Mesenchymal stem cell (in vitro differentiated cells and primary cell): ENCODE data around the gene ATP5F1A.
A peak's percentile ranks its signal among the peaks of the same experiment; 100 is the strongest.

Experiments used
- DNase-seq: peaks from one replicate; pipeline ENCODE4 v3.0.0-alpha.2; 2013
- H2AFZ ChIP-seq: one replicate; pipeline ENCODE4 v1.6.1; 2013; ENCODE audit warnings: low read depth, mild to moderate bottlenecking, control low read depth, inconsistent platforms, low read length, moderate library complexity
- H2AK5ac ChIP-seq: 2 replicates; pipeline ENCODE4 v1.6.1; 2013; ENCODE audit warnings: low read length, moderate library complexity, mild to moderate bottlenecking, inconsistent platforms; ENCODE audit not compliant: severe bottlenecking
- H2BK120ac ChIP-seq: one replicate; pipeline ENCODE4 v1.6.1; 2013; ENCODE audit warnings: low read depth, mild to moderate bottlenecking, inconsistent platforms, low read length, moderate library complexity
- H2BK12ac ChIP-seq, 2 experiments: one replicate each; pipeline ENCODE4 v1.6.1; 2013; ENCODE audit warnings: inconsistent platforms in 2 of 2, low read length in 2 of 2, mild to moderate bottlenecking in 2 of 2, moderate library complexity in 2 of 2, control low read depth in 1 of 2
- H2BK15ac ChIP-seq: one replicate; pipeline ENCODE4 v1.6.1; 2013; ENCODE audit warnings: mild to moderate bottlenecking, low read depth, inconsistent platforms; ENCODE audit not compliant: poor library complexity, severe bottlenecking
- H2BK5ac ChIP-seq: 2 replicates; pipeline ENCODE4 v1.6.1; 2013; ENCODE audit warnings: low read depth, mild to moderate bottlenecking, low read length, control low read depth, inconsistent platforms; ENCODE audit not compliant: poor library complexity, severe bottlenecking
- H3K14ac ChIP-seq, 2 experiments: one replicate each; pipeline ENCODE4 v1.6.1; 2013; ENCODE audit warnings: inconsistent platforms in 2 of 2, low read length in 2 of 2, control low read depth in 1 of 2, mild to moderate bottlenecking in 1 of 2, moderate library complexity in 1 of 2
- H3K18ac ChIP-seq, 2 experiments: one replicate each; pipeline ENCODE4 v1.6.1; 2013; ENCODE audit warnings: inconsistent platforms in 2 of 2, low read length in 2 of 2, control low read depth in 1 of 2, low read depth in 1 of 2, mild to moderate bottlenecking in 1 of 2
- H3K23ac ChIP-seq, 2 experiments: one replicate each; pipeline ENCODE4 v1.6.1; 2013; ENCODE audit warnings: inconsistent platforms in 2 of 2, low read length in 2 of 2, mild to moderate bottlenecking in 2 of 2, moderate library complexity in 2 of 2, control low read depth in 1 of 2
- H3K27ac ChIP-seq: 2 replicates; pipeline ENCODE4 v1.5.1; 2013; ENCODE audit warnings: mild to moderate bottlenecking, moderate library complexity, low read length, control low read depth, inconsistent platforms; ENCODE audit not compliant: poor library complexity, severe bottlenecking
- H3K27me3 ChIP-seq, 2 experiments: 2 replicates each; pipeline versions ENCODE4 v1.6.1 to v1.7.0; 2013; ENCODE audit warnings: low read length in 2 of 2, mild to moderate bottlenecking in 2 of 2, moderate library complexity in 2 of 2, control low read depth in 1 of 2, inconsistent platforms in 1 of 2; ENCODE audit not compliant: control insufficient read depth in 1 of 2, insufficient read depth in 1 of 2
- H3K36me3 ChIP-seq, 2 experiments: 2 replicates each; pipeline versions ENCODE4 v1.6.1 to v1.7.0; 2013; ENCODE audit warnings: low read length in 2 of 2, control low read depth in 1 of 2, inconsistent platforms in 1 of 2, low read depth in 1 of 2, mild to moderate bottlenecking in 1 of 2; ENCODE audit not compliant: insufficient read depth in 2 of 2, control insufficient read depth in 1 of 2
- H3K4ac ChIP-seq, 2 experiments: one replicate each; pipeline ENCODE4 v1.6.1; 2013; ENCODE audit warnings: inconsistent platforms in 2 of 2, low read length in 2 of 2, mild to moderate bottlenecking in 2 of 2, moderate library complexity in 2 of 2, control low read depth in 1 of 2, low read depth in 1 of 2
- H3K4me1 ChIP-seq: 2 replicates; pipeline ENCODE4 v1.6.1; 2013; ENCODE audit warnings: low read depth, low read length, control low read depth; ENCODE audit not compliant: control insufficient read depth, insufficient read depth
- H3K4me2 ChIP-seq: 2 replicates; pipeline ENCODE4 v1.6.1; 2013; ENCODE audit warnings: low read length, mild to moderate bottlenecking, inconsistent platforms; ENCODE audit not compliant: poor library complexity, severe bottlenecking
- H3K4me3 ChIP-seq, 2 experiments: 2 replicates each; pipeline versions ENCODE4 v1.5.1 to v1.7.0; 2013; ENCODE audit warnings: low read length in 2 of 2, mild to moderate bottlenecking in 2 of 2, control low read depth in 1 of 2, low read depth in 1 of 2; ENCODE audit not compliant: insufficient read depth in 1 of 2
- H3K79me1 ChIP-seq: replicated peaks from 2 replicates; pipeline ENCODE4 v1.6.1; 2013; ENCODE audit warnings: mild to moderate bottlenecking, control low read depth, low read length, inconsistent platforms; ENCODE audit not compliant: poor library complexity, severe bottlenecking
- H3K9ac ChIP-seq: 2 replicates; pipeline ENCODE4 v1.7.0; 2013; ENCODE audit warnings: mild to moderate bottlenecking, low read length, moderate library complexity
- H3K9me3 ChIP-seq: 2 replicates; pipeline ENCODE4 v1.7.0; 2013; ENCODE audit warnings: mild to moderate bottlenecking, low read length; ENCODE audit not compliant: control insufficient read depth
- H4K8ac ChIP-seq: one replicate; pipeline ENCODE4 v1.6.1; 2013; ENCODE audit warnings: inconsistent platforms, mild to moderate bottlenecking, low read length, moderate library complexity
- H4K91ac ChIP-seq: one replicate; pipeline ENCODE4 v1.6.1; 2013; ENCODE audit warnings: mild to moderate bottlenecking, low read length, inconsistent platforms
- WGBS: methylation state at CpG from one replicate; pipeline ENCODE4 v1.1.7; 2013; ENCODE audit warnings: mixed read lengths; 5-methylcytosine and 5-hydroxymethylcytosine counted together

The ATP5F1A gene

DNA sequence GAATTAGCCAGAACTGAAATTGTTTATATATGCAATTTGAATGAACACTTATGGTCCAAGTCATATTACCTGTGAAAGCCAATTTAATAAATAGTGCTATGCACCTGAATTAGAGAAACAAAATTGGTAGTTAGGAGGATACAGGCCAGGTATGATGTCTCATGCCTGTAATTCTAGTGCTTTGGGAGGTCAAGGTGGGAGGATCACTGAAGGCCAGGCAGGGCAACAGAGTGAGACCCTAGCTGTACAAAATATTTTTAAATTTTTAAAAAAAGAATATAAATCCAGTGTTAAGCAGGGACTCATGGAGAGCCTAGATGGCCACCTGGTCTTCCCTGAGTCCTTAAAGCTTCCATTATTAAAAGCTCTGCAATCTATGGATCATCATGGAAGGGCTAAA, 18.8 kb downstream of the ATP5F1A start:
- no peak for DNase-seq
- H3K4me1 ChIP-seq, result peaks cover 5% of the 10 kb centered on the region
- peaks cover 11% of the 10 kb centered on the region for H3K79me1 ChIP-seq
- H3K18ac ChIP-seq, result no peak overlapping the region
- H4K91ac ChIP-seq, result no peak overlapping the region
- H3K4me3 ChIP-seq, result no peak overlapping the region
- no peaks in the 10 kb centered on the region for H3K27me3 ChIP-seq
- no peak overlapping the region for H2BK15ac ChIP-seq
- H3K9ac ChIP-seq, result no peak overlapping the region
- H3K4ac ChIP-seq, result no peak overlapping the region
- no peak overlapping the region for H3K23ac ChIP-seq
- H4K8ac ChIP-seq, result no peak overlapping the region
- H3K36me3 ChIP-seq, result peaks cover 34 to 68% of the 10 kb centered on the region in 2 experiments
- no peaks in the 10 kb centered on the region for H3K9me3 ChIP-seq
- no peak overlapping the region for H2BK5ac ChIP-seq
- H2BK120ac ChIP-seq, result no peak overlapping the region
- no peak overlapping the region for H2AK5ac ChIP-seq
- no peak overlapping the region for H3K27ac ChIP-seq
- H2AFZ ChIP-seq, result no peak overlapping the region
- no peak overlapping the region for H3K14ac ChIP-seq
- H2BK12ac ChIP-seq, result no peak overlapping the region
- H3K4me2 ChIP-seq, result no peak overlapping the region

DNA sequence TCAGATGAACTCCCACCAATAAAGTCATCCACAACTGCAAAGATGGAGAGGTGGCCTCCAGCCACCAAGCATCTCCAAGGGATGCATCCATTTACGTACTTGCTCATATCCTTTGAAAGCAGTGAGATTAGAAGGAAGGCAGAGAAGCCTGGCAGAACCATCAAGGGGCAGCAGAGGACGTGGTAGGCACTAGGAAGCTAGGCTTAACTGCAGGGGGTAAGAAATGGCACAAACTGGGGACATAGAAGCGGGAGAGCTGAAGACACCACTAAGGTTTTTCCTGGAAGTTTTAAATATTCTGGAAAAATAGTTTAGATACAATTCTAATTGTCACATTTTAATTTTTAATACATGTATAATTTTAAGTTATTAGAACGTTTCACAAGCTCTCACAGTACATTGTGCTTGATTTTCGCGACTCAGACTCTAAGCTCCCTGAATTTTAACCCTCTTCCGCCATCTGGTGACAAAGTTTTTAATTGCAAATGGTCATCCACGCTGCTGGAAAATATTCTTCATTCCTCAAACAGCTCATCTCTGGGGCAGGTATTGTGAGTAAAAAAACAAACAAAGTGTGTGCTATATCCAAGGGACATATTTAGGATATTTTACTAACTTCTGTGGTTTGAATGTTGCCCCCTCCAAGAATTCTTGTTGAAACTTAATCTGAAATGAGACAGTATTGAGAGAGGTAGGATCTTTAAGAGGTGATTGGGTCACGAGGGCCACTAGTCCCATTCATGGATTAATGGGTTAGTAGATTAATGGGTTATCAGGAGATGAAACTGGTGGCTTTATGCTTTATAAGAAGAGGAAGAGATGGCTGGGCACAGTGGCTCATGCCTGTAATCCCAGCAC, 24.4 kb downstream of the ATP5F1A start:
- H2BK12ac ChIP-seq, result no peak overlapping the region
- H3K4me2 ChIP-seq, result no peak overlapping the region
- H3K9ac ChIP-seq, result no peak overlapping the region
- H3K23ac ChIP-seq, result no peak overlapping the region
- H3K27me3 ChIP-seq, result no peaks in the 10 kb centered on the region
- H2BK15ac ChIP-seq, result no peak overlapping the region
- H2AK5ac ChIP-seq, result no peak overlapping the region
- 26% methylated on average over 7 of the region's 9 CpGs for WGBS
- H3K27ac ChIP-seq, result no peak overlapping the region
- H4K91ac ChIP-seq, result no peak overlapping the region
- no peak overlapping the region for H3K4ac ChIP-seq
- H3K4me3 ChIP-seq, result no peak overlapping the region
- no peak overlapping the region for H2BK5ac ChIP-seq
- H3K79me1 ChIP-seq, result peaks cover 20% of the 10 kb centered on the region
- H4K8ac ChIP-seq, result no peak overlapping the region
- H2BK120ac ChIP-seq, result no peak overlapping the region
- peak; percentile 68 for DNase-seq
- H3K4me1 ChIP-seq, result peaks cover 27% of the 10 kb centered on the region
- no peak overlapping the region for H3K18ac ChIP-seq
- no peaks in the 10 kb centered on the region for H3K9me3 ChIP-seq
- peaks cover 8 to 17% of the 10 kb centered on the region in 2 experiments for H3K36me3 ChIP-seq
- H2AFZ ChIP-seq, result no peak overlapping the region
- no peak overlapping the region for H3K14ac ChIP-seq

- no peak overlapping the region for H2AFZ ChIP-seq
- no peak overlapping the region for H2AK5ac ChIP-seq
- peaks cover 22% of the 10 kb centered on the region for H3K79me1 ChIP-seq
- H2BK120ac ChIP-seq, result no peak overlapping the region
- H3K27ac ChIP-seq, result no peak overlapping the region
- H4K91ac ChIP-seq, result no peak overlapping the region
- no peak overlapping the region for H3K23ac ChIP-seq
- H3K14ac ChIP-seq, result no peak overlapping the region
- no peak overlapping the region for H3K4ac ChIP-seq
- H3K9ac ChIP-seq, result peak overlapping the region; percentile 89
- H2BK12ac ChIP-seq, result no peak overlapping the region
- 97% methylated on average over 3 of the region's 3 CpGs for WGBS
- no peak overlapping the region for H2BK15ac ChIP-seq
- peak overlapping the region in 1 of 2 experiments; percentile 91 for H3K4me3 ChIP-seq
- H3K4me2 ChIP-seq, result no peak overlapping the region
- no peaks in the 10 kb centered on the region for H3K27me3 ChIP-seq
- H4K8ac ChIP-seq, result no peak overlapping the region
- H2BK5ac ChIP-seq, result no peak overlapping the region
- H3K18ac ChIP-seq, result no peak overlapping the region
- peaks cover 27% of the 10 kb centered on the region for H3K4me1 ChIP-seq
- DNase-seq, result no peak
- no peaks in the 10 kb centered on the region for H3K9me3 ChIP-seq
- H3K36me3 ChIP-seq, result peaks cover 6 to 10% of the 10 kb centered on the region in 2 experiments
Observed at GRCh38 chr18:46072959-46073358, 25.1 kb downstream of the ATP5F1A start.

DNA sequence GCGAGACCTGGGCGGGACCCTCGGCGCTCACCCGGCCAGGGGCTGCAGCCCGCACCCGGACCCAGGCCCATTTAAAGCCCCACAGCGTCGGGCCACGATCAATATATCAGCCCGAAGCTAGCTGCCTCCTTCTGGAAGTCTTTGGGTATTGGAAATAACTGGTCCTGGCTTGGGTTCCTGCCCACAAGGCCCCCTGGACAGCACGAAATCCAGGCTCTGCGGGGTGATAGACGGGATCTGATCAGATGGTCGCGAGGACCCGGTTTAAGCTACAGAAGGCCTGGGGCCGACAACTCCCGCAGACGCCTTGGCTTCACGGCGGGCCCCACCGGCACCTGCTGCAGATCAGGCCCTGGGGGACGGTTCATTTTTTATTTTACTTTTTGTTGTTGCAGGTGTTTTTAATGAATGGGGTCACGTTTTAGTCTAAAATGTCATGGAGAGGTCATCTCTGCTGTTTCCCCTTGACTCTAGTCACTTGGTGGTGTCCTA, 25.7 kb downstream of the ATP5F1A start:
- peak overlapping the region; percentile 79 to 91 for H3K4me3 ChIP-seq
- H4K91ac ChIP-seq, result no peak overlapping the region
- H3K18ac ChIP-seq, result peak overlapping the region in 1 of 2 experiments; percentile 40
- H3K27ac ChIP-seq, result no peak overlapping the region
- H3K9me3 ChIP-seq, result no peaks in the 10 kb centered on the region
- 11% methylated on average over 23 of the region's 25 CpGs for WGBS
- peak overlapping the region; percentile 47 for H2AFZ ChIP-seq
- no peak overlapping the region for H3K23ac ChIP-seq
- H3K4me2 ChIP-seq, result peak overlapping the region; percentile 95
- H2BK120ac ChIP-seq, result no peak overlapping the region
- peaks cover 22% of the 10 kb centered on the region for H3K4me1 ChIP-seq
- no peak overlapping the region for H3K4ac ChIP-seq
- peak overlapping the region; percentile 89 for H3K9ac ChIP-seq
- peaks cover under 1 to 6% of the 10 kb centered on the region in 2 experiments for H3K36me3 ChIP-seq
- no peak for DNase-seq
- H2BK12ac ChIP-seq, result no peak overlapping the region
- no peaks in the 10 kb centered on the region for H3K27me3 ChIP-seq
- no peak overlapping the region for H4K8ac ChIP-seq
- H3K79me1 ChIP-seq, result peaks cover 22% of the 10 kb centered on the region
- no peak overlapping the region for H2BK5ac ChIP-seq
- no peak overlapping the region for H2AK5ac ChIP-seq
- no peak overlapping the region for H2BK15ac ChIP-seq
- no peak overlapping the region for H3K14ac ChIP-seq
